ENCODE results near the gene ONECUT3.

- TF ChIP-seq POLR2A (IDR thresholded peaks at IDR 0.05; ENCODE audit: low read depth, low read length) = no peak
- TF ChIP-seq MAFK (IDR thresholded peaks at IDR 0.05; ENCODE audit: low read depth, low read length) = no peak
- TF ChIP-seq, protein P1, sequence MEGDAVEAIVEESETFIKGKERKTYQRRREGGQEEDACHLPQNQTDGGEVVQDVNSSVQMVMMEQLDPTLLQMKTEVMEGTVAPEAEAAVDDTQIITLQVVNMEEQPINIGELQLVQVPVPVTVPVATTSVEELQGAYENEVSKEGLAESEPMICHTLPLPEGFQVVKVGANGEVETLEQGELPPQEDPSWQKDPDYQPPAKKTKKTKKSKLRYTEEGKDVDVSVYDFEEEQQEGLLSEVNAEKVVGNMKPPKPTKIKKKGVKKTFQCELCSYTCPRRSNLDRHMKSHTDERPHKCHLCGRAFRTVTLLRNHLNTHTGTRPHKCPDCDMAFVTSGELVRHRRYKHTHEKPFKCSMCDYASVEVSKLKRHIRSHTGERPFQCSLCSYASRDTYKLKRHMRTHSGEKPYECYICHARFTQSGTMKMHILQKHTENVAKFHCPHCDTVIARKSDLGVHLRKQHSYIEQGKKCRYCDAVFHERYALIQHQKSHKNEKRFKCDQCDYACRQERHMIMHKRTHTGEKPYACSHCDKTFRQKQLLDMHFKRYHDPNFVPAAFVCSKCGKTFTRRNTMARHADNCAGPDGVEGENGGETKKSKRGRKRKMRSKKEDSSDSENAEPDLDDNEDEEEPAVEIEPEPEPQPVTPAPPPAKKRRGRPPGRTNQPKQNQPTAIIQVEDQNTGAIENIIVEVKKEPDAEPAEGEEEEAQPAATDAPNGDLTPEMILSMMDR (conservative IDR thresholded peaks at IDR 0.05; ENCODE audit: low read depth, low read length) = no peak
- TF ChIP-seq CEBPB (IDR thresholded peaks at IDR 0.05; ENCODE audit: low read depth, low read length) = no peak
- TF ChIP-seq MXI1 (IDR thresholded peaks at IDR 0.05; ENCODE audit: borderline replicate concordance, low read depth, low read length) = no peak
- TF ChIP-seq RAD21 (IDR thresholded peaks at IDR 0.05; ENCODE audit: low read length) = no peak
- TF ChIP-seq USF2 (IDR thresholded peaks at IDR 0.05; ENCODE audit: low read depth, low read length) = no peak
- no peak for TF ChIP-seq NFE2L2 (IDR thresholded peaks at IDR 0.05; ENCODE audit: low read depth, low read length)
Measured at GRCh38 chr19:1828279-1829238, 75.3 kb downstream of the ONECUT3 start.
